LNCaP clone FGC (cell line): ENCODE measurements around the gene TNIP2.
A peak's percentile ranks its signal among the peaks of the same experiment; 100 is the strongest.

Experiments used
- DNase-seq: peaks from one replicate; pipeline ENCODE4 v3.0.0-alpha.2; 2011; ENCODE audit warnings: low read depth
- H3K4me3 ChIP-seq: 2 replicates; pipeline ENCODE4 v1.5.1; 2011; ENCODE audit warnings: mild to moderate bottlenecking, low read depth, low read length, control low read depth
- CTCF ChIP-seq: IDR thresholded peaks from 2 replicates; pipeline ENCODE4 v1.5.1; 2012; ENCODE audit warnings: mild to moderate bottlenecking; ENCODE audit not compliant: control insufficient read depth, insufficient read depth; ENCODE audit errors: extremely low read depth

Gene TNIP2

GRCh38 chr4:2792711-2793585 is 36.8 kb upstream of the TNIP2 start, which contains the start of gene SH3BP2:
SH3BP2 (plus strand) TSS chr4:2793085; CDS start chr4:2820618, 27,533 bp downstream.
- peak within 1 kb of the TSS; percentile 58 for H3K4me3 ChIP-seq
- TF ChIP-seq CTCF = no peak
- DNase-seq = no peak

GRCh38 chr4:2792396-2792710 is 36.2 kb upstream of the TNIP2 start:
- no peak for TF ChIP-seq CTCF
- no peak overlapping the region for H3K4me3 ChIP-seq
- DNase-seq = no peak

GRCh38 chr4:2791518-2792395 is 35.6 kb upstream of the TNIP2 start:
- no peak overlapping the region for H3K4me3 ChIP-seq
- no peak for DNase-seq

GRCh38 chr4:2790583-2791517 is 34.7 kb upstream of the TNIP2 start:
- H3K4me3 ChIP-seq = no peak overlapping the region
- no peak for DNase-seq
- TF ChIP-seq CTCF = no peak

More at GRCh38 chr4:2791518-2792395, 35.6 kb upstream of the TNIP2 start:
- TF ChIP-seq CTCF = no peak

- DNase-seq = no peak
- H3K4me3 ChIP-seq = no peak overlapping the region
- no peak for TF ChIP-seq CTCF
Measured at GRCh38 chr4:2789793-2790582, 33.9 kb upstream of the TNIP2 start.
